Measurements from ENCODE around the gene IGF2R.
"Not testable (repeated sequence)": the region's sequence is repeated elsewhere in the genome, so short reads cannot be mapped to it uniquely, and the experiment has no call there.

IGF2R gene

DNA sequence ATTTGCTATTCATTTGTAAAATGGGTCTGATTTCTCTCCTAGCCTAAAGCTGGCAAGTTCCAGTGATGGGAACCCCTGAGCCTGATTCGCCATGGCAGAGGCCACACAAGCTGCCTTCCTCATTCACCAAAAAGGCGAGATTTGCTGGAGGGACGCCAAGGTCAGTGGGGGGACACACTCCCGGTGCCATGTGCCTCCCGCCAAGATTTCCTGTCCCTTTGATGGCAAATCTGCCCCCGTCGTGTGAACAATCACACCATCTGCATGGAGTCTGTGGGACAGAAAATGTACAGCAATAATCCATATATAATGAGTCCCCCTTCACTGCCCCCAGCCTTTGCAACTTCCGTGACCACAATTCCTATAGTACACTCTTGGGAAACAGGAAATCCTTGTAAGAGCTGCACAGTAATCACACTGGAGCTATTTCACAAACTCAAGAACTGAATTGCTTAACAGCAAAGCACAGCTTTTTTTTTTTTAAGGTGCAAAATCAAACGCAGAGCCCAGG, 15.7 kb upstream of the IGF2R start:
- no peak for DNase-seq (ENCODE audit: low read depth in 3 of 3)

DNA sequence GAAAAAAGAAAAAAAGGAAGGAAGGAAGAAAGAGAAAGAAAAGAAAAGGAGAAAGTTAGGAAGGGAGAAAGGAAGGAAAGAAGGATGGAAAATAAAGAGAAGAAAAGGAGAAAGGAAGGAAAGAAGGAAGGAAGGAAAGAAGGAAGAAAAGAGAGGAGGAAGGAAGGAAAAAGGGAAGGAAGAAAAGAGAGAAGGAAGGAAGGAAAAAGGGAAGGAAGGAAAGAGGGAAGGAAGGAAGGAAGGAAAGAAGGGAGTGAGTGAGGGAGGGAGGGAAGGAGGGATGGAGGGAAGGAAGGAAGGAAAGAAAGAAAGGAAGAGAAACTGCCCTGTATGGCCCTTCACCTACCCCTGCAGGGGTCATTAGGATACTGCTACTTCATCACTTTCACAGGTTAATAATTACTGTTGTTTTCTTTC, 12.9 kb upstream of the IGF2R start:
- no peak for DNase-seq (ENCODE audit: low read depth in 3 of 3)

DNA sequence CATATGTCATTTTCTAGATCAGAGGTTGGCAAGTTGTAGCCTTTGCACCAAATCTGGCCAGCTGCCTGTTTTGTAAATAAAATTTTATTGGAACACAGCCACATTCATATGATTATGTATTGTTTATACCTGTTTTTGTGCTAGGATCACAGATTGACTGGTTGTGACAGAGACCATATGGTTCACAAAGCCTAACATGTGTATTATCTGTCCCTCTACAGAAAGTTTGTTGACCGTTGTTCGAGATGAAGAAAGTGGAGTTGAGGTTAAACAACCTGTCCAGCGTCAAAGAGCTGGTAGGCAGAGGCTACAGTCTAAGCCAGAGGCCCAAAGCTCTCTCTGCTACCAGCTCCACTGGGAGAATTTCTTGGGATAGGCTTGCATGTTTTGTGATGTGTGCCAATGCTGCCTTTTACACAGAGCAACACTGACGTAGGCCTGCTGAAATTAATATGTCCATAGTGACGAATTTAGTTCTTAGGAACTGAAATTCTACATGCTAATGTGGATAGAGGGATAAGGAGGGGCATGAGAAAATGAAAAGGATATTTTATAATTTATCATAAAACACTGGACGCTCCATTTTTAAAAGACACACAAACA, 11.7 kb upstream of the IGF2R start:
- DNase-seq (ENCODE audit: low read depth in 3 of 3): no peak

DNA sequence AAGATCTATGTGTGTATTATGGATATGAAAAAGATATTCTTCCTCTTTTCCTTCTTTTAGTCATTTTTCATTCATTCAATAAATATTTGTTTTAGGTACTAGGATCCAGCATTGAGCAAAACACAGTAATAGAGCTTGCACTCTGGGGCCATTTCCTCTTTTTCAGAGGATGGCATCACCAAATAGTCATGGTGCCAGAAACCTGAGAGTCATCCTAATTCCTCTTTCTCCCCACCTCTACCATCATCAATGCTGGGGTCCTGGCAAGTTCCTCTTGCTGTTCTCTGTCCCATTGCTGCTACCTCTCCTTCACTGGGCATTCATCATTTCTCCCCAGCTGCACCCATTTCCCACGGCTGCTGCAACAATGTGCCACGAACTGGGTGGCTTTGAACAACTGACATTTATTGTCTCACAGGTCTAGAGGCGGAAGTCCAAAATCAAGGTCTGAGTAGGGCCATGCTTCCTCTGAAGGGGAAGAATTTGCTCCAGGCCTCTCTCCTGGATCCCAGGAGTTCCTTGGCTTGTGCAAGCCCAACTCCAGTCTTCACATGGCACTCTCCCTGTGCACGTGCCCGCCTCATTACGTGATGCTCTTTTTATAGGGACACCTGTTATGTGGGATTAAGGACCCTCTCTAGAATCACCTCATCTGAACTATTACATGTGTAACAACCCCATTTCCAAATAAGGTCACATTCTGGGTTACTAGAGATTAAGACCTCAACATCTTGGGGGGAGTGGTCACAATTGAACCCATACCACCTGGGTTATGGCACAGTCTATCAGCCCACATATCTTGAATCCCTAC, 9.5 kb upstream of the IGF2R start:
- DNase-seq (ENCODE audit: low read depth in 3 of 3): no peak

DNA sequence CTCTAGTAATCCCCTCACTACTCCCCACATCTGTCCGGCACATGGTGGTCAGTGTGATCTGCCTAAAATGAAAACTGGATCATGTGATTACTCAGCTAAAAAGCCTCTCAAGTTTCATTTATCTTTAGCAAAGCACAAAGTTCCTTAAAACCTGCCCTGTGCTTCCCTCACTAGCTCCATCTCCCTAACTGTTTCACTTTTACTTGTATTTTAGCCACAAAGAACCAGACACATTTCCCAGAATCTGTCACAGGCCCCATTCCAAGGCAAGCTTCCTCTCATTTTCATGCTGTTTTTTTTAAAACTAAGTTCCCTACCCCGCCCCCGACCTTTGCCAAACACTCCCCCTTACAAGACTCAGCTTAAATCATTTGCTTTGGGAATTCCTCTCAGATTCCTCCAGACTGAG, 8.9 kb upstream of the IGF2R start:
- no peak for DNase-seq (ENCODE audit: low read depth in 3 of 3)

DNA sequence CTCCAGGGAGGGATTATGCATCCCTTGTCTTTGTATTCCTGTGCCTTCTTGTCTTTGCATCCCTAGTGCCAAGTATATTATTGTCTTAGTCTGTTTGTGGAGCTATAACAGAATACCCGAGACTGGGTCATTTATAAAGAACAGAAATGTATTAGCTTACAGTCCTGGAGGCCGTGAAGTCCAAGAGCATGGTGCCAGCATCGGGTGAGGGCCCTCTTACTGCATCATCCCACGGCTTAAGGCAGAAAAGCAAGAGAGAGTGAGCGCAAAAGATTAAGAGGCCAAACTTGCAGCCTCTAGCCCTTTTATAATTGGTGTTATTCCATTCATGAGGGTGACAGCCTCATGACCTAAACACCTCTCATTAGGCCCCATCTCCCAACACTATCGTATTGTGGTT, 8.4 kb upstream of the IGF2R start:
- no peak for DNase-seq (ENCODE audit: low read depth in 3 of 3)

DNA sequence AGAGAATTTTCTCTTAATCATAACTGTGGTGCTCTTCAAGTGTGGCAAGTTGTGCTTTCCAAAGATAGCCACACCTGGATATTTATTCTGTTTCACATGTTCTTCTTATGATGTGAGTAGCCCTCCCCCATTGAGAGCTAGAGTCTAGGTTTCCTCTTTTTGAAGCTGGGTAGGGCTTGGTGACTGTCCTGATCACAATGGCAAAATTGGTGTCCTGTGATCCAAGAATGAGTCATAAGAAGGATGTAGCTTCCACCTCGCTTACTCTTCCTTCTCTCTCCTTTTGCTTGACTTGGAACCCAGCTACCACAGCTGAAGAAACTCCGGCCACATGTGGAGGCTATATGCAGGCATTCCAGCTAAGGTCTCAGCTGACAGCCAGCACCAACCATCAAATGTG, 7.4 kb upstream of the IGF2R start:
- DNase-seq (ENCODE audit: low read depth in 3 of 3): no peak

DNA sequence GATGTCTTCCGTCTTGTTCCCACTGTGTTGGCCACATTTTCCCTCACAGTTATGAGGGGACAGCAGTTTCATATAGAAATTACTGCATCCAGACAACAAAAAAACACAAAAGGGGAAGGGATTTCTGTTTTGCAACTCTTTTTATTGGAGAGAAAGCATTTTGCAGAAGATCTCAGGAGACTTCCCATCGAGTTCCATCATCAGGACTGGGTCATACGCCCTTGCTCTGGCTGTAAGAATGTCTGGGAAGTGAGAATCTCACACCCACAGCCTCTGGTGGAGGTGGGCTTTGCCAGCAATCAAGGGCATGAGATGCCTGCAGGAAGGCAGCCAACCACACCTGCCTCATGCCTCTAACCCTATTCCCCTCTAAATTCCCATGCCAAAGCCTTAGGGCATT, 5.8 kb upstream of the IGF2R start:
- no peak for DNase-seq (ENCODE audit: low read depth in 3 of 3)

DNA sequence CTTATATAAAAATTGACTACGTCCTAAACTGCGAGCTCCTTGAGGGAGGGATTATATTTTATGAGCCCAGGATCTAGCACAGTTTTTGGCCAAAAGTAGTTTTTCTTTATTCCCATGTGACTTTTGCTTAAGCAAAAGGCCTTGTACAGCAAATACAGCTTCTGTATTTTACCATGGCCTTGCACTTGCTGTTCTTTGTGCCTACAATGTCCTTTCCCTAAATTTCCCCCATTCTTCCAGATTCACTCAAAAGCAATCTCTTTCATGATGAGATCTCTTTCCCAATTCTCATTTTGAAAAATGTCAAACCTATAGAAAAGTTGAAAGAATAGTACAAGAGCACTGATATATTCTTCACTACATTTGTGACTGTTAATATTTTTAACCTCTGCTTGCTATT, 4.8 kb upstream of the IGF2R start:
- no peak for DNase-seq (ENCODE audit: low read depth in 3 of 3)

DNA sequence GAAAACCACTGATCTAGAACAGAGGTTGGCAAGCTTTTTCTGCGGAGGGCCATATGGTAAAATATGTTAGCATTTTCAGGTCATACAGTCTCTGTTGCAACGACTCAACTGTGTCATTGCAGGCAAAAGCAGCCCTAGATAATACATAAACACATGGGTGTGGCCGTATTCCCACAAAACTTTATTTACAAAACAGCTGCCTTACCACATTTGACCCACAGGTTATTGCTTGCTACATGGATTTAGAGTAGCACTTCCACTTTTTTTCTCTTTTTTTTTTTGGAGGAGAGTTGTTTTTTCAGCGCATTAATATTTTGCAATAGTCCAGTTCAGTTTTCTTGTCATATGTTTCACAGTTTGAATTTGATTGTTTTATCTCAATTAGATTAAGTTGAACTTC, 2.5 kb upstream of the IGF2R start:
- no peak for DNase-seq (ENCODE audit: low read depth in 3 of 3)

DNA sequence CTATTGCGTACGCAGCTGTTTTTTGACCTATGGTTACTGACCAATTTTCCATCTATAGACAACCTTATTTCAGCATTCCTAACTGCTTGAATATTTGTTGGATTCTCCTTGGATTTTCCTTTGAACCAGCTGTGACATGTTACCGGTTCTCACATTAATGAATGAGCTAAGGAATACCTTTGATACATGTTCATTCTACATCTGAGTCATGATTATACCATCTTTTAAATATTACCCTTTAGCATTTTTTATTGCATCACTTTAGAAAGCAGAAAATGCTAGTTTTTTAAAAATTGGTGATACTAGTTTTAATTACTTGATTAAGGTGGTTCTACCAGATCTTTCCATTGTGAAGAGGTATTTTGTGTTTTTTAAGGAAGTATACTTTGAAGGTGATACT, 1.9 kb upstream of the IGF2R start:
- DNase-seq (ENCODE audit: low read depth in 3 of 3): no peak

DNA sequence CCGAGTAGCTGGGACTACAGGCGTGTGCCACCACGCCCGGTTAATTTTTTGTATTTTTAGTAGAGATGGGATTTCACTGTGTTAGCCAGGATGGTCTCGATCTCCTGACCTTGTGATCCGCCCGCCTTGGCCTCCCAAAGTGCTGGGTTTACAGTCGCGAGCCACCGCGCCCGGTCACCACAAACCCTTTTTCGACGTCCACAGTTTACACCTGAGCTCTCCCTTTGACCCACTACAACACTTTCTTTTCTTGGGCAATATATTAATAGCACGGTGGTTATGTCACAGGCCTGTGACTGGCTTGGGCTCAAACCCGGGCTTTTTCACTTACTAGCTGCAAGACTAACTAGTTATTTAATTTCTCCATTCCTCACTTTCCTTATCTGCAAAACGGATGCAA, 1.3 kb upstream of the IGF2R start:
- not testable (repeated sequence) for DNase-seq (ENCODE audit: low read depth in 3 of 3)

DNA sequence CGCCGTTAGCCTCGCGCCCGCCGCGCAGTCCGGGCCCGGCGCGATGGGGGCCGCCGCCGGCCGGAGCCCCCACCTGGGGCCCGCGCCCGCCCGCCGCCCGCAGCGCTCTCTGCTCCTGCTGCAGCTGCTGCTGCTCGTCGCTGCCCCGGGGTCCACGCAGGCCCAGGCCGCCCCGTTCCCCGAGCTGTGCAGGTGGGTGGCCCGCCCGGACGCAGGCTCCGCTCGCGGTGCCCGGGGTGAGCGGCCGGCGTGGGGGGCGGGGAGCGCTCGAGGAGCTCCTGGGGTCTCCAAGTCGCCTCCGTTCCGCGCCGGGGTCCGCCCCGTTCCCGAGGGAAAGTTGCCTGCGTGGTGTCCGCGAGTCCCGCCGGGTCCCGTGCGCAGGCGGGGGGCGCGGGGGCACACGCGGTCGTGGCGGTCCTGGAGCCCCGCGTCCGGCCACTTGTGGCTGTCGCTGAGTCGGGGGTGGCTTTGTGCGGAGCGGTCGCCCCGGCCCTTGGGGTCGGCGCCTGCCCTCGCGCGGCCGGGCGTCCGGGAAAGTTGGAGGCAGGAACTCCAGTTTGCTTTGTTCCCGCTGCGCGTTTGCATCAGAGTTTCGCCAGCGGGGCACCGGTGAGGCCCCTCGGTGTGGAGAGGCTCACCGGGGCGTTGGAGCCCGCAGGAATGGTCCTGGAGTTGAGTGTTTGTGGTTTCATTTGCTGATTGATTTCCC, 476 bp downstream of the IGF2R start:
- DNase-seq (ENCODE audit: low read depth in 3 of 3): no peak

DNA sequence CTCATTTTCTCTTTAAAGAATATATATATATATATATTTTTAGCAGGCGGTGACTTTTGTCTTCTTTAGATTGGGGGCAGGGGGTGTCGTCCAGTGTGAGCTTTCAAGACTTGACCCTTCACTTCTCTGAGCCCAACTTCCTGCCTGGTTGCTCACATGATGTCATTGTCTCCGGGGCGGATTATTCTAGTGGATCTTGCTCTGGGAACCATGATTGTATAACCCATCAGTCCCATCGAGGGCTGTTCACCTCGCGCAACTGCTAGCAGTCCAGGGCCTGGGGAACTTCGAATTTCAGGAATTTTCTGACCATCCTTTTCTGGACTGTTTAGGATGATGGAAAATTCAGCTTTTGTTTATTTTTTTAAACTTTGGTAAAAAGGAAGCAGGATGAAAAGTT, 1.0 kb downstream of the IGF2R start:
- no peak for DNase-seq (ENCODE audit: low read depth in 3 of 3)

DNA sequence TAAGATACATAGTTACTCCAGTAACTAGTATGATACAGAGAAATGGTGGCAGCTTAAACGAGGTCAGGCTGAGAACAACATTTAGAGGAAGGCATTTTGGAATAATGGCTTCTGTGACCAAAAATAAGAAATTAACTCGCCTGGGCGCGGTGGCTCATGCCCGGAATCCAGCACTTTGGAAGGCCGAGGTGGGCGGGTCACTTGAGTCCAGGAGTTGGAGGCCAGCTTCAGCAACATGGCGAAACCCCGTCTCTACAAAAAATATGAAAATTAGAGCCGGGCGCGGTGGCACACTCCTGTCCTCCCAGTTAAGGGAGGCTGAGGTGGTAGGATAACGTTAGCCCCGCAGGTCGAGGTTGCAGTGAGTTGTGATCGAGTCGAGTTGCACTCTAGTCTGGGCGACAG, 1.8 kb downstream of the IGF2R start:
- no peak for DNase-seq (ENCODE audit: low read depth in 3 of 3)

DNA sequence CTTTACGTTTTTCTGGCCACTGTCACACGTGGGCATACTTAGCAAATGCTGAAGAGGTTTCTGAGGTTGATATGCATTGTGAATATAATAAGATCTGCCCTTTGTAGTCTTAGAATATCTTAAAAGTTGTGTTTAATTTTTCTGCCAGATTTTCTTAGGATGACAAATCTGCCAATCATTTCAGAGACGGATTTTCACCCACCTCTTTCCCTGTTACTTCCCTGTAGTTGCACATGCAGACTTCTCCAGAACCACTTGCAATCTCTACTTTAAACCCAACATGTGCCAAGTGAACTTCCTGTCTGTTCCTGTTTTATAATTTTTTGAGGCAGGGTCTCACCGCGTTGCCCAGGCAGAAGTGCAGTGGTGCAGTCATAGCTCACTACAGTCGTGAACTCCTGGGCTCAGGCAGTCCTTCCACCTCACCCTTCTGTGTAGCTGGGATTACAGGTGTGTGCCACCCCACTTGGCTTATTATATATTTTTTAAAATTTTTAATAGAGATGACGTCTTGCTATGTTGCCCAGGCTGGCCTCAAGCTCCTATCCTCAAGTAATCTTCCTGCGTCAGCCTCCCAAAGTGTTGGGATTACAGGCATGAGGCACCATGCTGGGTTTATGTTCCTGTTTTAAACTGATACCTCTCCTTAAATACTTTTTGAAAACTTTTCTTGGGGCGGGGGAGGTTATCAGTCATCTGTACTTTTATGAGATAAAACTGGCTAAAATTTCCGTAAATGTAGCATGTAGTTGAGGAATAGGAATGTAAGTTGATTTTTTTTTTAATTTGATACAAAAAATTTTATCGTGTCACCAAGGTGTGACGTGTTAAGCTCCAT, 2.7 kb downstream of the IGF2R start:
- no peak for DNase-seq (ENCODE audit: low read depth in 3 of 3)

DNA sequence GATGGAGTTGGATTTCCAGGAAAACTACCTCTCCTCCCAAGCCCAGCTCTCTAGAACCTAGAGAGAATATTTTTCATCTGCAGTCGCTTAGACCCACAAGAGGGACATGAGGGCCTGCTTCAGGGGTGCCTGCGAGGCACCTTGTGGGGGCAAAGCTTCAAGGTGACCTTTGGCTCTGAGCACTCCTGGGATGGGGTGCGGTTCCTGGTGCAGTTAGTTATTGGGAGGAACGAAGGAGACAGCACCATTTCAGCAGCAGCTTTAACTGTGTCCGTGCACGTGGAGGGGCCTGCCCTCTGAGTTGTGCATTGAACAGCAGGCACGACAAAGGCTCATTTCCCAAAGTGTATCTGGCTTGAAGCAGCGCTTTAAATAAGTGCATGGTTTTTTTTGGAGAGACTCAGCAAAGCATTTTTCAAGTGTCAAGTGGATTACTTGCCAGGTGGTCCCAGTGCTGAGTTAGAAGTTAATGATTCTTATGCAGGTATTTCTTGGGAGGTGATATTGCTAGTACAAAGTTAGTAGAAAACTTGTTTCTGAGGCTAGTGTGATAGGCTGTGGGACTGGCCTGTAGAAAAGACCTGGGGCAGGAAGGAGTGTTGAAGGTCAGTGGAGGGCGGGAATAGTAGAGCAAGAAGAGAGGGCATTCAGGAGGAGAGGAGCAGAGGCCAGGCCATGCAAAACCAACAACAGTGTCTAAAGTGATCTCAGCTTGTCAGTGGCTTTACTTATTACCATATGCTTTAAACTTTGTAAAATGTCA, 3.8 kb downstream of the IGF2R start:
- no peak for DNase-seq (ENCODE audit: low read depth in 3 of 3)

DNA sequence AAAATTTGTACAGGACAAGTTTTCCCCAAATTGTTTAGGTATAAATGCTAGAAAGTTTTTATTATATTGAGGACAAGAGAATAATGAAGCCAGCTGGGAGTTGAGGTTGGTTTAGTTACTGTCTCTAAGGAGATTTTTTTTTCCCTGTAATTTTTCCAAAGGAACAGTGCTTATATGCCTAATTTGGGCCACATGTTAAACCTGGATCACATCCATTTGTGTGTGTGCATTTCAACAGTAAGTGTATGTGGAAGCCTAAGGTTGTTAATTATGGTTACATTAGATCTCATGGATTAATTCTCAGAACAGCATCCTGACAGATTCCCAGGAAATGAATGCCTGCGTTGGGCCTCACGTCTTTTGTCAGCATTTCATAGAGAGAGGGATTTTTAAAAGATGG, 4.5 kb downstream of the IGF2R start:
- DNase-seq (ENCODE audit: low read depth in 3 of 3): no peak

DNA sequence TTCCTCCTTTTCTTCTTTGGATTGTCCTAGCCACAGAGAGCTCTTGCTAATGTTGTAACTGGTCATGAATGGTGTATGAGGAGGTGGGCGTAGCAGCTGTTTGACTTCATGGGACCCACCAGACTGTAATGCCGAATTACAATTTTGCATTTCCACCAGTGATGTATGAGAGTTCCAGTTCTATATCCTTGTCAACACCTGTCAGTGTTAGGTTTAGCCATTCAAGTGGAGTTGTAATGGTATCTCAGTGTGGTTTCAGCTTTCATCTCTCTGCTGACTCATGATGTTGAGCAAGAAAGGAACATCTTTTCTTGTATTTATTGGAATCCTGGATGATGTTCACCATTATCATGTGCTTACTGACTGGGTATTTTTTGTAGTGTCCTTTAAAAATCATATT, 5.1 kb downstream of the IGF2R start:
- no peak for DNase-seq (ENCODE audit: low read depth in 3 of 3)

DNA sequence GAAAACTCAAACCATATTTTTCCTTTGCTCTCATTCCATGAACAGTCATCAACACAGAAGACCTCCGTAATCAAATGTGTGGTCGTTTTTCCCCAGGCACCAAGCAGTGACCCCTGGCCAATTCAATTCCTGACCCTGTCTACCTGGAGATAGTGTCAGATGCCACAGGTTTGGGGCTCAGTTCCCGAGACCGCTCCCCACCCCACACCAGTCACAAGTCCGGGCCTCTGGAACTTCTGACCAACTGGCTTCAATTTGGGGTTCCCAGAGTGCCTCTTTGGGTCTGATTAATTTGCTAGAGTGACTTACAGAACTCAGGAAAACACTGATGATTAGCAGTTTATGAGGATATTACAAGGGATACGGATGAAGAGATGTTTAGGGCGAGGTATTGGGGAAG, 6.0 kb downstream of the IGF2R start:
- DNase-seq (ENCODE audit: low read depth in 3 of 3): no peak

DNA sequence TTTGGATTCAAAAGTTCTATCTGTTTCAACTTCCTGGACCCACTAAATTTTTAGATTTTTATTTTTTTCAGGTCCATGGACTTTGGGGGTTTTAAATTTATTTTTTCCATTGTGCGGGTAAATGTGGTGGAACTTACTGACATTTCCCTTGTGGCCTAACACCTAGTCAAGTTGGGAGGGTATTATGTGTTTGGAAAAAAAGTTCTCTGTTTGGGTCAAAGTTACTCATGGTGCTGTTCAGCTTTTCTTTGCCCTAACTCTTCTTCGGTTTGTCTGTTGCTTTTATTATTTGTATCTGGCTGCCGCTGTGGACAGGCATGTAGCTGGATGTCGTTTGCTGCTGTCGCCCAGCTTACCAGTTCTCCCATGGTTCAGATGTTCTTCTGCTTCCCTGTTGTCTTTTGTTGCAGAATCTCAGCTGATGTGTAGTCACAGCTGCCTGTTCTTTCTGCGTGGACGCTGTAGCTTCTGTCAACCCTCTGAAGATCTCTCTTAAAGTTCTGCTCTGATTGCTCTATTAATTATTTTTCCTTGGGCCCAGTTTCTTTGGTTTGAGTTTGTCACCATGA, 7.9 kb downstream of the IGF2R start:
- no peak for DNase-seq (ENCODE audit: low read depth in 3 of 3)
